HG03442 (cell line): Measurements from ENCODE around the gene KRTAP4-9.
"Not testable (repeated sequence)": the region's sequence is repeated elsewhere in the genome, so short reads cannot be mapped to it uniquely, and the experiment has no call there.

Experiments used
- ATAC-seq: cut with Tn5 transposase; IDR thresholded peaks from one replicate; pipeline ENCODE4 v1.9.1; 2021; ENCODE audit warnings: mild to moderate bottlenecking, moderate library complexity; ENCODE audit not compliant: unreplicated experiment

KRTAP4-9 gene

DNA sequence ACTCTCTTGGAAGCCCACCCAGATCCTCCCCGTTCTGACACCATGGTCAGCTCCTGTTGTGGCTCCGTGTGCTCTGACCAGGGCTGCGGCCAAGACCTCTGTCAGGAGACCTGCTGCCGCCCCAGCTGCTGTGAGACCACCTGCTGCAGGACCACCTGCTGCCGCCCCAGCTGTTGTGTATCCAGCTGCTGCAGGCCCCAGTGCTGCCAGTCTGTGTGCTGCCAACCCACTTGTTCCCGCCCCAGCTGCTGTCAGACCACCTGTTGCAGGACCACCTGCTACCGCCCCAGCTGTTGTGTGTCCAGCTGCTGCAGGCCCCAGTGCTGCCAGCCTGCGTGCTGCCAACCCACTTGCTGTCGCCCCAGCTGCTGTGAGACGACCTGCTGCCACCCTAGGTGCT is at the start of gene KRTAP4-9:
Gene KRTAP4-9 (plus strand): TSS at position 43 of the 400 bp plus-strand sequence. CDS start 0 bp downstream, at position 43.
- ATAC-seq: not testable (repeated sequence)

DNA sequence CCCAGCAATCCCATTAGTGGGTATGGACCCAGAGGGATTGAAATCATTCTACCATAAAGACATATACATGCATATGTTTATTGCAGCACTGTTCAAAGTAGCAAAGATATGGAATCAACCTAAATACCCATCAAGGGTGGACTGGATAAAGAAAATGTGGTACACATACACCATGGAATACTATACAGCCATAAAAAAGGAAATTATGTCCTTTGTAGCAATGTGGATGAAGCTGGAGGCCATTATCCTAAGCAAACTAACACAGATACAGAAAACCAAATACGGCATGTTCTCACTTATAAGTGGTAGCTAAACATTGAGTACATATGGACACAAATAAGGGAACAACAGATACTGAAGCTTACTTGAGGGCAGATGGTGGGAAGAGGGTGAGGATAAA is 47.6 kb upstream of the KRTAP4-9 start:
- ATAC-seq: no peak

- ATAC-seq: no peak
These were observed 46.4 kb upstream of the KRTAP4-9 start for GRCh38 chr17:41058741-41059140.

DNA sequence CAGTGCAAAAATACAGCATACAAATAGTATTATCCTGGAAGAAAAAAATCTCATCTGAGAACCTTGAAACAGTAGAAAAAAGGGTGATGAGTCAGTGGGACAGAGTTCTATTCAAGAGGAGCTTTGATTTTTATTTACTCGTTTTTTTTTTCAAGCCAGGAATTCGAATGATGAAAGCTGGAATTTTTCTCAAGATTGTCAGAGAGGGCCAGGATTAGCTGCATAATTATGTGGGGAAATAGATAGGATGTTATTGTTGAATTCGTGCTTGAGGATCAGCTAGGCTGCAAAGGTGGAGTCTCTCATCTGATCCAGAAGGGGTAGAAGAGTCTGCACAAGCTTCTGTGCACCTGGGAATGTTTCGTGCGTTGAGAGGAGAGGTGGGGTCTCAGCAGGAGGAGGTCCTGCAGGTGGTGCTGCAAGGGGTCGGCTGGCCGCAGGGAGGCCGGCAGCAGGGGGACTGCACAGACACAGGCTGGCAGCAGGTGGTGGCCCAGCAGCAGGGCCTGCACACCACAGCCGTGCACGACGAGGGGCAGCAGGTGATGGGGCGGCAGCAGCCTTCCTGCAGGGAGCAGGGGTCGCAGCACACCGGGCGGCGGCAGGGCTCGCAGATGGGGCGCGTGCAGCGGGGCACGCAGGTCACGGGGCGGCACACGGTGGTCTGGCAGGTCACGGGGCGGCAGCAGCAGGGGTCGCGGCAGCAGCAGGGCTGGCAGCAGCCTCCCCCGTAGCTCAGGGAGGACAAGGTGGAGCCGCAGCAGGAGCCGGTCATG is 45.7 kb upstream of the KRTAP4-9 start:
- ATAC-seq: not testable (repeated sequence)

DNA sequence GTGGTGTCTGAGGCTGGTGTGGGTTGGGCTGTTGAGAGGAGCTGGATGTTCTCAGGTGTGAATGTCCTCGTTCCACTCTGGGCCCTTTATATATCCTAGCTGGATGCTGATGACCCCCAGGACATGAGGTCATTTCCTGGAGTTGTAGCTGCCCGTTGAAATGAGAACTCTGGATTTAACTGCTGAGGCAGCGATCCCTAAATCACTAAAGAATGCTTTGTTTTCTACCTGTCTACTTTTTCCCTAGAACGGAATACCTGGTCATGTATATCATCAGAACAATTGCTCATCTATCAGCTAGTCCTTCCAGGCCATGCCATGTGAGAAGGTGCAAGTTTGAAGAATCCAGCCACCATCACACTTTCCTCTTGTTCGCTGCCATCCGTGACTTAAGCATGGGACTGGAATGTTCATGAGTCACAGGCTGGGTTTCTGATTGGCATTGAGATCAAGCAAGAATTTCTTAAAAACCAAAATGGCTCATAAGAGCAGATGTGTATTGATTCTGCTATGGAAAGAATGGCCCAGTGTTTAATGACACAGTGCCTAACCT is 45.1 kb upstream of the KRTAP4-9 start, which contains the start of gene KRTAP2-3:
Gene KRTAP2-3 (minus strand): TSS at position 63 of the 553 bp plus-strand sequence. CDS start 64 bp downstream, outside the sequence.
- ATAC-seq: no peak

- no peak for ATAC-seq
These were observed 43.2 kb upstream of the KRTAP4-9 start for GRCh38 chr17:41061964-41062363.

DNA sequence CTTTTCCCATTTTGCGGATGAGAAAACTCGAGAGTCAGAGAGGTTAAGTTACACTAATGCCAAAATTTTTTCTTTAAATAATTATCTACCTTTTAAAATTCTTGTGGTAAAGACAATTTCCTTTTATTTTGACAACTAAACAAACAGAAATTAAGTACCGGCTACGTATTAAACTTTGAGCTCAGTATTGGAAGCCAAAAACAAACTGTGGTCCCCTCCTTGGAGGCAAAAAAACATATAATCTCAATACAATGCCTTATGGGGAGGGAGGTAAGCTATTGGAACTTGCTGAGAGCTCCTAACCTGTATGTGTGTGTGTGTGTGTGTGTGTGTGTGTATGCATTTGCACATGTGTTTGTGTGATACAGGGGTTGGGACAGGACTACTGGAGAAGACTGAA is 41.7 kb upstream of the KRTAP4-9 start:
- no peak for ATAC-seq

DNA sequence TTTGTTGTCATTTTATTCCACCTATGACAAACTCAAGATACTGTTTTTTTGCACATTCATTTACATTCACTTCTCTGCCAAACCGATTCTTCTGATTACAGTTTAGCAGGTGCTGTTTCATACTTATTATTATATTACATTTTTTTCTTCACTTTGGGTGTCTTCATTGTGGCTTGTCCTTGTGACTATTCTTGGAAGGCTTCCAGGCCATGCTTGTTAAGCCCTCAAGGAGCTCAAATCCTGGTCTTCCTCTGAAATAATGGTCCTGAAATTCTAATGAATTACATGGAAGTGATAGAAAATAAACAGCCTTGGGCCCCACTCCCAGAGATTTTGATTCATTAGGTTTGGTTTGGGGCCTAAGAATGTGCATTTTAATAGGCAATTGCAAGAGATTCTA is 40.9 kb upstream of the KRTAP4-9 start:
- no peak for ATAC-seq

DNA sequence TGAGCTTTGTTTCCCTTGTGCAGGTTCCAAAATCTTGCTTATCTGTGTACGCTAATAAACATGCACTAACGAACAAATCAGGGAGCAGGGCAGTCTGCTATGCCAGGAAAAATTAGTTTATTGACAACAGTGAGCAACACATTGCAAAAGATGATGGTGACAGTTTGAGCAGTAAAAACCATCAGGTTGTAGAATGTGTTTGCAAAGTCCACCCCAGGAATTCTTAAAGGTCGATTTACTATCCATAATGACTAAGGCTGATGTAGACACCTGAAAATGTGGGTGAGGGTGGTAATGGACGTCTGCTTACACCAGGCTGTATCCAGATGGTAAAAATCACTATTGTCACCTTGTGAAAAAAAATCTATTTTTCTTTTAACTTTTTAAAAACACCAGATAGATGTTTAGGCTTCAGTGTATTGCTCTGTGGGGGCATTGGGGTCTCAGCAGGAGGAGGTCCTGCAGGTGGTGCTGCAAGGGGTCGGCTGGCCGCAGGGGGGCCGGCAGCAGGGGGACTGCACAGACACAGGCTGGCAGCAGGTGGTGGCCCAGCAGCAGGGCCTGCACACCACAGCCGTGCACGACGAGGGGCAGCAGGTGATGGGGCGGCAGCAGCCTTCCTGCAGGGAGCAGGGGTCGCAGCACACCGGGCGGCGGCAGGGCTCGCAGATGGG is 40.0 kb upstream of the KRTAP4-9 start:
- ATAC-seq: not testable (repeated sequence)

DNA sequence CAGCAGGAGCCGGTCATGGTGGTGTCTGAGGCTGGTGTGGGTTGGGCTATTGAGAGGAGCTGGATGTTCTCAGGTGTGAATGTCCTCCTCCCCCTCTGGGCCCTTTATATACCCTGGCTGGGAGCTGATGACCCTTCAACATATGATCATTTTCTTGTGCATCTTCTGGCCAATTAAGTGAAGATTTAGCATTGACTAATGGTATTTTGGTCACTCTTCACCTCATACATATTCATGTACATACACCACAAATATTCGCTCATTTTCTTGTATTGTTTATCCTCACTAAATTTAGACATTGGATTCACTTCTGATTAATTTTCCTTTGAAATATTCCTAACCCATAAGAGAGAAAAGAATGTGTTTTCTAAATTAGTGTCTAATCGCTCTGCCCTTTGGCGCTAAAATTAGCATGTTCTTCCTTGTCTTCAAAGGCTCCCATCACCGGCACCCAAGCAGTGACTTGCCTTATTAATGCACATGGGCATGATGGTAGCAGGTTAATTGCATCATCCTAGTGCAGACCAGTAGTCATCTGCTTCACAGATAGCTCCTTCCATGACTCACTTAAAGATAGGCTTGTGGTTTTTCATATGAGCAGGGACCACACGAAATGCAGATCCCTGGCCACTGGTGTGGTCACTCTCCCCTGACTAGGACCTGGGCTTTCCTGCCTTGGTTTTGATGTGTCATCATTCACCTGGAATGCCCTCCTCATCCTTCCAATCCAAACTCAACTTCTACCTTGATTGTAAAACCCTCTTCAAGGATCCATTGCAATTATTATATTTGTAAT is 39.2 kb upstream of the KRTAP4-9 start, which contains the start of gene KRTAP2-4:
Gene KRTAP2-4 (minus strand): TSS at position 51 of the 796 bp plus-strand sequence. CDS start 34 bp downstream, at position 17.
- ATAC-seq: no peak

DNA sequence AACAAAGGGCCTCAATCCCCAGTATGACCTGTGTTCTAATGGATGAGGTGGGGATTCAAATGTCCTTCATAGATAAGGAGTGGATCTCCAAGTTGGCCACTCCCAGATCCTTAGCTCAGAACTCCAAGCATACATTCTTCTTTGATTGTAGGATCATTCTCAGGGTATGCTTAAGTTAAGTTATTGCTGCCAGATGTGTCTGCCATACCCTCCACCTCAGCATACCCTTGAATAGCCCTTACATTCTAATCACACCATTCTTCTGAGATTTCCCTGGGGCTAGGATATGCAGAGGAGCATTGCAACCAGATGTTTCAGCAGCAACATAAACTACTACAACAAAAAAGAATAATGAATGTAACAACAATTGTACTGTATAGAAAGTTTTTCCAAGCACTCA is 37.9 kb upstream of the KRTAP4-9 start:
- no peak for ATAC-seq

DNA sequence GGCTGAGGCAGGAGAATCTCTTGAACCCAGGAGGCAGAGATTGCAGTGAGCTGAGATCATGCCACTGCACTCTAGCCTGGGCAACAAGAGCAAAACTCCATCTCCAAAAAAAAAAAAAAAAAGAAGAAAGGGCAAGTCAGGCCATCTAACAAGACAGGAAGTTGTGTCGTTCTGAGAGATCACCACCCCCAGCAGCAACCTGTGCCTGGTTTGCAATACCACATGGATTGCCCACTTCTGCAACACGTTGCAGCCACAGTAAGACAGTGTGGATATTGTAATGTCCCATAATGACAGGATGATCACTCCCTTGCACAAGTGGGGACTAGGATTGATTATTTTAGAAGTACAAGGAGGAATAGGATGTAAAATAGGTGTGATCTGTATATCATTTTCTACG is 36.2 kb upstream of the KRTAP4-9 start:
- ATAC-seq: no peak

DNA sequence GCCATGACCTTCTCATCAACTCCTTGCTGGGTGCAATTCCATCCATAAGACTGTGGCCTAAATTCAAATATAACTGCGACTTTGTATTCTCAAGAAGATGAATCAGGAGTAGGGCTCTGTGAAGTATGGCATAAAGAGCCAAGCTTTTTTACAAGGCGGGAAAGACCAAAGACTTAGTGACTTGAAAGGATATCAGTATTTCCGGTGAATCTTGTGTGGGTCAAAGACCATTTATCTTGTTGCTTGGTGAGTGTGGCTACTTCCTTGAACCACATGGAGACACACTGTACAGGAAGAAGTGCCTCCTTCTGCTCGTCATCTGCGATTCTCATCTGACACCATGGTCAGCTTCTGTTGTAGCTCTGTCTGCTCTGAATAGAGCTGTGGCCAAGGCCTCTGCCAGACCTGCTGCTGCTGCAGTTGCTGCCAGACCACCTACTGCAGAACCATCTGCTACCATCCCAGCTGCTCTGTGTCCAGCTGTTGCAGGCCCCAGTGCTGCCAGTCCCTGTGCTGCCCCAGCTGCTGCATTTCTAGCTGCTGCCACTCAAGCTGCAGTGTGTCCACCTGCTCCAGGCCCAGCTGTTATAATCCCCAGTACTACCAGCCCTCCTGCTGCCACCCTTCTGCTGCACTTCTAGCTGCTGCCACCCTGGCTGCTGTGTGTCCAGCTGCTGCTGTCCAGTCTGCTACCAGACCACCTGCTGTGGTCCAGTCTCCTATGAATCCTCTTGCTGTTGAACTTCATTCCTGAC is 33.4 kb upstream of the KRTAP4-9 start:
- no peak for ATAC-seq

DNA sequence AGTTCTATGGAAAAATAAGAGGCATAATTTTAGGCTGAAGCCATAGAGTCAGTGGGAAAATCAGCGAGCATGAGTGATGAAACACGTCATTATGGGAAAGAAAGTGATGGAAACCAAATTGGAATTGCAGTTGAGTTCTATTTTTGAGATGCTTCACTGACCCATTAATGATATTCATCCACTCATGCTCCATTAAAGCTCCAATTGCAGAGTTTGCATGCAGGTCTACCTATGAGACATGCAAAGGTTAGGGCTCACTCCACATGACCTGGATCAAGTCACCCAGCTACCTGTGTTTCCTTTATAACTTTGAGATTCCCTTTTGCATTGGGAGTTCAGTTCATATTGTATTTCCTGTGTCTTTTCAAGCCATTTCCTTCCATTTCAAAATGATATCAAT is 31.5 kb upstream of the KRTAP4-9 start:
- ATAC-seq: no peak

DNA sequence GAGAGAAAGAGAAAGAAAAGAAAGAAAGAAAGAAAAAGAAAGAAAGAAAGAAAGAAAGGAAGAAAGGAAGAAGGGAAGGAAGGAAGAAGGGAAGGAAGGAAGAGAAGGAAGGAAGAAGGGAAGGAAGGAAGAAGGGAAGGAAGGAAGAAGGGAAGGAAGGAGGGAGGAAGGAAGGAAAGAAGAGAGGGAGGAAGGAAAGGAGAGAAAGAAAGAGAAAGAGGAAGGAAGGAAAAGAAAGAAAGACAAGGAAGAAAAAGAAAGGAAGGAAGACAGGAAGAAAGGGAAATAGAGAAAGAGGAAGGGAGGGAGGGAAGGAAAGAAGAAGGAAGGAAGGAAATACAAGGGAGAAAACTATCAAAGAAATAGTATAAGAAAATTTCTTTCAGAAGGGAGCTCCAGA is 28.4 kb upstream of the KRTAP4-9 start:
- no peak for ATAC-seq

- no peak for ATAC-seq
These were observed 22.6 kb upstream of the KRTAP4-9 start for GRCh38 chr17:41082626-41083025.

GRCh38 chr17:41083427-41083826 is 21.8 kb upstream of the KRTAP4-9 start:
- not testable (repeated sequence) for ATAC-seq

- not testable (repeated sequence) for ATAC-seq
These were observed 20.9 kb upstream of the KRTAP4-9 start, which contains the start of gene KRTAP4-7 for GRCh38 chr17:41084100-41084856. TSS of gene KRTAP4-7 (plus strand) at chr17:41084150. CDS start at chr17:41084207, 57 bp downstream.

- not testable (repeated sequence) for ATAC-seq
These were observed 16.3 kb upstream of the KRTAP4-9 start for GRCh38 chr17:41088760-41089352.
